KBM-7 (cell line): ENCODE results near the gene CISH.

ENCODE experiments used
- DNase-seq: peaks from one replicate; pipeline ENCODE4 v3.0.0-alpha.2; 2015
- in situ Hi-C: fragments of 300-500 bp; cut with MboI; formaldehyde crosslinking; loops from 2 replicates; pipeline ENCODE4 v1.14.3; 2020; ENCODE audit warnings: low sequenced_read_pairs, low pct_unique_long_range_greater_than_20kb, mixed read lengths

The CISH gene

GRCh38 chr3:50611464-50612233, at the start of gene CISH:
Gene CISH (minus strand): TSS chr3:50611774. CDS start chr3:50611650, 124 bp downstream.
- peak; percentile 100 for DNase-seq
- in situ Hi-C loops: no loop called here

GRCh38 chr3:50660386-50660785, 48.8 kb upstream of the CISH start:
- DNase-seq: no peak
- in situ Hi-C loops: loop anchor here (25.0 kb wide), 1 partner anchor 727 kb away; the partner anchor contains the start of genes MANF and RBM15B

- in situ Hi-C loops: loop anchor here (25.0 kb wide), 1 partner anchor 728 kb away; the partner anchor contains the start of genes MANF and RBM15B
- DNase-seq: no peak
Measured at GRCh38 chr3:50658831-50659230, 47.3 kb upstream of the CISH start.

GRCh38 chr3:50658416-50658815, 46.8 kb upstream of the CISH start:
- DNase-seq: no peak
- in situ Hi-C loops: loop anchor here (25.0 kb wide), 1 partner anchor 729 kb away; the partner anchor contains the start of genes MANF and RBM15B

- DNase-seq: no peak
- in situ Hi-C loops: loop anchor here (25.0 kb wide), 1 partner anchor 729 kb away; the partner anchor contains the start of genes MANF and RBM15B
Measured at GRCh38 chr3:50657816-50658215, 46.2 kb upstream of the CISH start.

GRCh38 chr3:50657407-50657806, 45.8 kb upstream of the CISH start:
- in situ Hi-C loops: loop anchor here (25.0 kb wide), 1 partner anchor 730 kb away; the partner anchor contains the start of genes MANF and RBM15B
- no peak for DNase-seq

GRCh38 chr3:50656417-50657195, 45.0 kb upstream of the CISH start:
- no peak for DNase-seq
- in situ Hi-C loops: loop anchor here (25.0 kb wide), 1 partner anchor 731 kb away; the partner anchor contains the start of genes MANF and RBM15B

GRCh38 chr3:50655009-50655830, 43.6 kb upstream of the CISH start:
- in situ Hi-C loops: loop anchor here (25.0 kb wide), 1 partner anchor 732 kb away; the partner anchor contains the start of genes MANF and RBM15B
- peak; percentile 25 for DNase-seq

GRCh38 chr3:50653937-50654595, 42.5 kb upstream of the CISH start:
- in situ Hi-C loops: loop anchor here (25.0 kb wide), 1 partner anchor 733 kb away; the partner anchor contains the start of genes MANF and RBM15B
- no peak for DNase-seq

GRCh38 chr3:50652709-50653108, 41.1 kb upstream of the CISH start:
- in situ Hi-C loops: loop anchor here (25.0 kb wide), 1 partner anchor 735 kb away; the partner anchor contains the start of genes MANF and RBM15B
- DNase-seq: peak; percentile 74

GRCh38 chr3:50651920-50652529, 40.5 kb upstream of the CISH start:
- in situ Hi-C loops: loop anchor here (25.0 kb wide), 1 partner anchor 735 kb away; the partner anchor contains the start of genes MANF and RBM15B
- peak; percentile 12 for DNase-seq

GRCh38 chr3:50651445-50651844, 39.9 kb upstream of the CISH start:
- in situ Hi-C loops: loop anchor here (25.0 kb wide), 1 partner anchor 736 kb away; the partner anchor contains the start of genes MANF and RBM15B
- no peak for DNase-seq

- in situ Hi-C loops: loop anchor here (25.0 kb wide), 1 partner anchor 737 kb away; the partner anchor contains the start of genes MANF and RBM15B
- DNase-seq: no peak
Measured at GRCh38 chr3:50650018-50650417, 38.4 kb upstream of the CISH start.

GRCh38 chr3:50649451-50649931, 37.9 kb upstream of the CISH start:
- in situ Hi-C loops: no loop called here
- no peak for DNase-seq

- DNase-seq: no peak
- in situ Hi-C loops: no loop called here
Measured at GRCh38 chr3:50648944-50649343, 37.4 kb upstream of the CISH start.

- no peak for DNase-seq
- in situ Hi-C loops: no loop called here
Measured at GRCh38 chr3:50648313-50648712, 36.7 kb upstream of the CISH start.

GRCh38 chr3:50645378-50645777, 33.8 kb upstream of the CISH start:
- DNase-seq: no peak
- in situ Hi-C loops: no loop called here
